GM12892 (cell line): Measurements from ENCODE around the gene ACER3.

Source experiments
- POLR2A ChIP-seq: IDR thresholded peaks from 2 replicates; pipeline ENCODE4 v1.6.1; 2011; ENCODE audit warnings: low read depth, low read length, control low read depth
- POLR2AphosphoS5 ChIP-seq: IDR thresholded peaks from 2 replicates; pipeline ENCODE4 v1.6.1; 2011; ENCODE audit warnings: low read depth, low read length, control low read depth

DNA sequence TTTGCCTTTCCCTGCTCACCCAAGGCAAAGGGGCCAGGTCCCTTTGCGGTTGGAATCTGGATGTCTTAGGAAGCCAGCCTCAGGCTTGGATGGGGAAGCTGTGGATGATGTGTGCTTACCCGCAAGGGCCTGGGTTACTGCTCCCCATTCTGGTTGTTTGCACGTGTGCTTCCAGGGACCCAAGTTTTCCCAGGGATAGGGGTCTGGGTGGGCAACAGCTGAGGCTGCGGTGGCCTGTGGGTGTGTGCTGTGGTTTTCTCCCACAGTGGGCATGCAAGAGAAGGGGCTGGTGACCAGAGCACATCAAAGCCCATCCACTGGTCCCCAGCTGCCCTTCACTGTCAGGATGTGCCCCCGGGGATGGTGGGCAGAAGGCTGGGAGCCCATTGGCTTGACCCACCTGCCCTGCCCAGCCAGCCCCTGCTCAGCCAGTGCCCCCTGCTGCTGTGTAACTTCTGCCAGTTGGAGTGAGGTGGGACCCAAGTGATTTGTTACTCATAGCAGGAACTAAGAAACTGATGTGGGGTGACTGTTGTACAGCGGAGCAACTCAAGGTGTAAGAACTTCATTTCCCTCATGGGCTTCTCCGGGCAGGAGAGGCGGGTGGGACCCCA lies 209.4 kb downstream of the ACER3 start:
- TF ChIP-seq POLR2A (no peak), POLR2AphosphoS5 (no peak)
